HG03442 (cell line): ENCODE measurements around the gene CNTLN.
"Not testable (repeated sequence)": the region's sequence is repeated elsewhere in the genome, so short reads cannot be mapped to it uniquely, and the experiment has no call there.

Source experiments
- ATAC-seq: cut with Tn5 transposase; IDR thresholded peaks from one replicate; pipeline ENCODE4 v1.9.1; 2021; ENCODE audit warnings: mild to moderate bottlenecking, moderate library complexity; ENCODE audit not compliant: unreplicated experiment

The CNTLN gene

GRCh38 chr9:17134396-17135294 lies at the start of gene CNTLN:
Gene CNTLN (plus strand): TSS chr9:17135040. CDS start chr9:17135066, 26 bp downstream.
- peak; percentile 67 for ATAC-seq

GRCh38 chr9:17088566-17088965 lies 46.3 kb upstream of the CNTLN start:
- no peak for ATAC-seq

GRCh38 chr9:17090041-17090440 lies 44.8 kb upstream of the CNTLN start:
- ATAC-seq = no peak

GRCh38 chr9:17116400-17116837 lies 18.4 kb upstream of the CNTLN start:
- ATAC-seq = no peak

GRCh38 chr9:17117372-17117771 lies 17.5 kb upstream of the CNTLN start:
- no peak for ATAC-seq

GRCh38 chr9:17120203-17120602 lies 14.6 kb upstream of the CNTLN start:
- ATAC-seq = no peak

GRCh38 chr9:17121264-17121663 lies 13.6 kb upstream of the CNTLN start:
- no peak for ATAC-seq

GRCh38 chr9:17130291-17130690 lies 4.5 kb upstream of the CNTLN start:
- ATAC-seq = no peak

GRCh38 chr9:17130725-17131124 lies 4.1 kb upstream of the CNTLN start:
- no peak for ATAC-seq

GRCh38 chr9:17131494-17131893 lies 3.3 kb upstream of the CNTLN start:
- no peak for ATAC-seq

- peak; percentile 60 for ATAC-seq
Observed at GRCh38 chr9:17135295-17136160, 688 bp downstream of the CNTLN start.

- no peak for ATAC-seq
Observed at GRCh38 chr9:17137566-17137965, 2.7 kb downstream of the CNTLN start.

- no peak for ATAC-seq
Observed at GRCh38 chr9:17138503-17138902, 3.7 kb downstream of the CNTLN start.

GRCh38 chr9:17140418-17140817 lies 5.6 kb downstream of the CNTLN start:
- no peak for ATAC-seq

GRCh38 chr9:17148324-17148723 lies 13.5 kb downstream of the CNTLN start:
- ATAC-seq = no peak

GRCh38 chr9:17159469-17159868 lies 24.6 kb downstream of the CNTLN start:
- no peak for ATAC-seq

- no peak for ATAC-seq
Observed at GRCh38 chr9:17160327-17160726, 25.5 kb downstream of the CNTLN start.

GRCh38 chr9:17165764-17166163 lies 30.9 kb downstream of the CNTLN start:
- ATAC-seq = no peak

GRCh38 chr9:17166346-17166745 lies 31.5 kb downstream of the CNTLN start:
- no peak for ATAC-seq

GRCh38 chr9:17171309-17172094 lies 36.7 kb downstream of the CNTLN start:
- no peak for ATAC-seq

- not testable (repeated sequence) for ATAC-seq
Observed at GRCh38 chr9:17177496-17177895, 42.7 kb downstream of the CNTLN start.
